OCI-LY7 (cell line): ENCODE measurements around the gene NRF1. TPM values are rescaled to one million over a fixed set of nuclear protein-coding genes. Genes with fewer than 3 reads are reported as not detected.

Experiments
- BruUV-seq: library from RNA; stranded (reverse); fragments of 400-500 nt; replicated peaks from 2 replicates; lab custom pipeline; 2021; lab: Mats Ljungman, UMichigan
- CTCF ChIA-PET: fragments of 300-600 bp; sonication (Branson Sonifier 250); formaldehyde crosslinking; loops from one replicate; lab custom pipeline; 2022; ENCODE audit warnings: antibody characterized with exemption; ENCODE audit not compliant: unreplicated experiment; lab: Charles Lee
- POLR2A ChIA-PET: fragments of 300-600 bp; sonication (Branson Sonifier 250); formaldehyde crosslinking; loops from one replicate; lab custom pipeline; 2022; ENCODE audit warnings: antibody characterized with exemption; lab: Charles Lee
- DNase-seq: peaks from one replicate; pipeline ENCODE4 v3.0.0-alpha.2; 2015; ENCODE audit warnings: low spot score
- H2AFZ ChIP-seq: fragments of 200-600 bp; sonication (generic), shearing (Covaris generic); 2 replicates; pipeline ENCODE4 v1.6.1; 2014; ENCODE audit warnings: mild to moderate bottlenecking, antibody characterized with exemption, low read length, moderate library complexity
- H3K27ac ChIP-seq: fragments of 200-600 bp; sonication (generic); 2 replicates; pipeline ENCODE4 v1.5.1; 2014; ENCODE audit warnings: mixed run types, low read depth, mild to moderate bottlenecking, moderate library complexity, low read length, inconsistent platforms; ENCODE audit not compliant: poor library complexity, severe bottlenecking
- H3K36me3 ChIP-seq: fragments of 200-600 bp; sonication (generic); 2 replicates; pipeline ENCODE4 v1.6.1; 2014; ENCODE audit warnings: mild to moderate bottlenecking, antibody characterized with exemption, low read length, moderate library complexity, mixed read lengths; ENCODE audit not compliant: insufficient read depth
- H3K4me1 ChIP-seq: fragments of 200-600 bp; sonication (generic); 2 replicates; pipeline ENCODE4 v1.5.1; 2014; ENCODE audit warnings: mild to moderate bottlenecking, low read length; ENCODE audit not compliant: insufficient read depth, poor library complexity, severe bottlenecking
- H3K4me2 ChIP-seq: fragments of 200-600 bp; sonication (generic); 2 replicates; pipeline ENCODE4 v1.6.1; 2014; ENCODE audit warnings: mild to moderate bottlenecking, low read length
- H3K4me3 ChIP-seq: fragments of 200-600 bp; sonication (generic); 2 replicates; pipeline ENCODE4 v1.5.1; 2014; ENCODE audit warnings: mild to moderate bottlenecking, low read depth, low read length; ENCODE audit not compliant: poor library complexity, severe bottlenecking
- H3K79me2 ChIP-seq: fragments of 200-600 bp; sonication (generic); 2 replicates; pipeline ENCODE4 v1.6.1; 2016; ENCODE audit warnings: low read depth, mild to moderate bottlenecking, low read length, moderate library complexity, mixed read lengths; ENCODE audit not compliant: insufficient read depth
- H3K9me2 ChIP-seq: fragments of 200-600 bp; sonication (generic); 2 replicates; pipeline ENCODE4 v1.6.1; 2016; ENCODE audit warnings: mild to moderate bottlenecking, low read length, mixed read lengths; ENCODE audit not compliant: insufficient read depth
- H3K9me3 ChIP-seq: fragments of 200-600 bp; sonication (generic); 2 replicates; pipeline ENCODE4 v1.6.1; 2014; ENCODE audit warnings: mild to moderate bottlenecking, mixed run types, low read length, mixed read lengths
- H4K20me1 ChIP-seq: fragments of 200-600 bp; sonication (generic); 2 replicates; pipeline ENCODE4 v1.6.1; 2014; ENCODE audit warnings: mild to moderate bottlenecking, antibody characterized with exemption, low read length, moderate library complexity, mixed read lengths; ENCODE audit not compliant: insufficient read depth
- CTCF ChIP-seq: fragments of 200-600 bp; sonication (generic); conservative IDR thresholded peaks from 2 replicates; pipeline ENCODE4 v1.5.1; 2014; ENCODE audit warnings: mild to moderate bottlenecking, antibody characterized with exemption, low read length, moderate library complexity, mixed read lengths
- EZH2phosphoT487 ChIP-seq: fragments of 200-600 bp; sonication (generic); IDR thresholded peaks from 2 replicates; pipeline ENCODE4 v1.6.1; 2018; ENCODE audit warnings: low read depth, borderline replicate concordance, mild to moderate bottlenecking, mixed run types, antibody characterized with exemption, low read length, moderate library complexity, mixed read lengths
- intact Hi-C: fragments of 100-400 bp; cut with micrococcal nuclease; formaldehyde crosslinking; loops from one replicate; pipeline ENCODE4 v1.10.0; 2022; ENCODE audit not compliant: unreplicated experiment
- total RNA-seq, 2 experiments: library from RNA; depleted of rRNA in 1 of 2; stranded (reverse); fragments of >200 nt in 1 of 2; shearing (Covaris generic) in 1 of 2; gene quantifications; 2 replicates each; pipeline ENCODE4 v1.2.3, GENCODE V29; 2014 to 2022

Gene NRF1
- total RNA-seq, 2 experiments from 2014 or later: 26.5 to 26.9 TPM

- POLR2A ChIA-PET: no interaction called here
- CTCF ChIA-PET: no interaction called here
- no peak for TF ChIP-seq EZH2phosphoT487
- no peak for TF ChIP-seq CTCF
- Histone ChIP-seq H3K4me1 (no peaks in the 10 kb centered on the region), H3K9me2 (no peaks in the 10 kb centered on the region), H3K27ac (no peak overlapping the region), H3K79me2 (no peaks in the 10 kb centered on the region), H4K20me1 (no peaks in the 10 kb centered on the region), H3K9me3 (no peaks in the 10 kb centered on the region), H3K36me3 (no peaks in the 10 kb centered on the region), H2AFZ (no peak overlapping the region), H3K4me2 (no peak overlapping the region), H3K4me3 (no peak overlapping the region)
- intact Hi-C loops: no loop called here
- no peak for DNase-seq
- no TSS peak for BruUV-seq
Measured at GRCh38 chr7:129773328-129773731, 161.8 kb downstream of the NRF1 start.

DNA sequence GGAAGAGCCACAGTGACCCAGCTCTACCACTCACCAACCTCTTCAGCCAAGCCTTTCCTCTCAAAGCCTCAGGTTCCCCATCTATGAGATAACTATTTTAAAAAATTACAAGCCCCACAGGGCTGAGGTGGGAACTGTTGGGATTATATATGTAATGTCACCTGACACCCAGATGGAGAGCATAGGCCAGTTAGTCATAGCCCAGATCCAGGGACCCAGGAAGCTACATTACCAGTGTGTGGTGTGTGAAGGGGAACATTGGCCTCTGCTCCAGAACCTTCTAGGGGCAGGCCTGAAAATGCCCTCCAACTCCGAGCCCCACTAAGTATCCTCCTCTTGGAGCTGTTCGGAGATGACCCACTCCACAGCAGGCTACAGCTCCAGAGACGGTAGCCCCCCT, 162.4 kb downstream of the NRF1 start:
- no peak for DNase-seq
- BruUV-seq: no TSS peak
- Histone ChIP-seq H3K9me3 (no peaks in the 10 kb centered on the region), H3K36me3 (no peaks in the 10 kb centered on the region), H3K9me2 (no peaks in the 10 kb centered on the region), H2AFZ (no peak overlapping the region), H4K20me1 (no peaks in the 10 kb centered on the region), H3K79me2 (no peaks in the 10 kb centered on the region), H3K4me2 (no peak overlapping the region), H3K4me3 (no peak overlapping the region), H3K27ac (no peak overlapping the region), H3K4me1 (no peaks in the 10 kb centered on the region)
- POLR2A ChIA-PET: no interaction called here
- no peak for TF ChIP-seq EZH2phosphoT487
- CTCF ChIA-PET: no interaction called here
- intact Hi-C loops: no loop called here

GRCh38 chr7:129774359-129774758, 162.8 kb downstream of the NRF1 start:
- Histone ChIP-seq H3K9me3 (no peaks in the 10 kb centered on the region), H3K79me2 (no peaks in the 10 kb centered on the region), H3K4me2 (no peak overlapping the region), H3K27ac (no peak overlapping the region), H3K4me1 (no peaks in the 10 kb centered on the region), H3K4me3 (no peak overlapping the region), H4K20me1 (no peaks in the 10 kb centered on the region), H2AFZ (no peak overlapping the region), H3K9me2 (no peaks in the 10 kb centered on the region), H3K36me3 (no peaks in the 10 kb centered on the region)
- BruUV-seq: no TSS peak
- no peak for DNase-seq
- no peak for TF ChIP-seq EZH2phosphoT487
- no peak for TF ChIP-seq CTCF
- POLR2A ChIA-PET: no interaction called here
- CTCF ChIA-PET: no interaction called here
- intact Hi-C loops: no loop called here
